ENCODE data around the gene BZW1. TPM values are rescaled to one million over a fixed set of nuclear protein-coding genes. Genes with fewer than 3 reads are reported as not detected.

Gene BZW1
- total and polyA plus RNA-seq, 4 donors: 63.0 to 189 (median 161) TPM

DNA sequence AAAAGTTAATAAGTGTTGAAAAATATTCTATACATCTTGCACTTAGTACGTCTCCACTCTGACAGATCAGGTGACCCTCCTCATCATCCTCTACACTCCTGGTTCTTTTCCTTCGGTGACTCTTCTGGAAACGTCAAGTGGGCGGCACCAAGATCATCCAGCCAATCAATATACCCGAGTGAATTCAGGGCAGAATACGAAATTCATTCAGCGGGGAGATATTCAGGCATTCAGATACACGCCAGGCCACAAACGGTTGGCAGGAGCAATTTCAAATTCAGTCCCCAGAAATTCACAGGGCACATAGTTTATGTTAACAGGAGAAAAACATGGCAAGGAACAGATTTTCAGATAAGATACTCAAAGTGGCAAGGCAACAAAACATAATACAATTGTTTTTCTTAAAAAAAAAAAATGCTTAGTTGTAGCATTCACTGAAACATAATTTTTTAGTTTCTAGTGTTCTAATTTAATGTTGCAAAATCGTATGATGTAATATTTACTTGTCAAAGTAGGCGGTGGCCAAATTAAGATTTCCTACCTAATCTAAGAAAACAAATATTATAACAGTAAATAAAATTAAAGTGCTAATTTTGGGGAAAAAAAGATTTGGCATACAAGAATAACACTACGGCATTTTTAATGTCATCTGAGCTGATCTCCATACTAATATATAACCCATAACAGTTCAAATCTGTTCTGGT lies 48.5 kb downstream of the BZW1 start:
- Histone ChIP-seq H3K9me3 (ENCODE audit: control insufficient read depth in 4 of 4, low read length in 3 of 4) (no peaks in the 10 kb centered on the region), H3K9ac (ENCODE audit: low read depth in 1 of 2, low read length in 2 of 2) (peak overlapping the region; percentile 47 to 99), H3K27ac (ENCODE audit: low read depth in 1 of 2, low read length in 2 of 2) (peak overlapping the region; percentile 45 to 65), H3K27me3 (ENCODE audit: control insufficient read depth in 4 of 4, insufficient read depth in 4 of 4, low read length in 3 of 4) (no peaks in the 10 kb centered on the region), H3K36me3 (ENCODE audit: control insufficient read depth in 4 of 4, insufficient read depth in 3 of 4, low read depth in 1 of 4, low read length in 3 of 4) (peaks cover 13 to 42% (median 34%) of the 10 kb centered on the region in 4 donors), H3K4me3 (ENCODE audit: low read depth in 1 of 3, low read length in 3 of 3) (peak overlapping the region in 1 of 3 donors; percentile 11), H3K4me1 (ENCODE audit: control insufficient read depth in 4 of 4, insufficient read depth in 4 of 4, low read length in 3 of 4) (peaks cover under 1 to 32% (median 27%) of the 10 kb centered on the region in 4 donors)
- TF ChIP-seq FOXA2 (IDR thresholded peaks at IDR 0.05) (no peak), HNF4A (conservative IDR thresholded peaks at IDR 0.05) (no peak), MAX (IDR thresholded peaks at IDR 0.05) (no peak), TAF1 (conservative IDR thresholded peaks at IDR 0.05) (peak; percentile 86), SP1 (IDR thresholded peaks at IDR 0.05) (peak; percentile 15)
- WGBS: 16% methylated on average over 12 of the region's 12 CpGs
- DNase-seq (ENCODE audit: low spot score): no peak

DNA sequence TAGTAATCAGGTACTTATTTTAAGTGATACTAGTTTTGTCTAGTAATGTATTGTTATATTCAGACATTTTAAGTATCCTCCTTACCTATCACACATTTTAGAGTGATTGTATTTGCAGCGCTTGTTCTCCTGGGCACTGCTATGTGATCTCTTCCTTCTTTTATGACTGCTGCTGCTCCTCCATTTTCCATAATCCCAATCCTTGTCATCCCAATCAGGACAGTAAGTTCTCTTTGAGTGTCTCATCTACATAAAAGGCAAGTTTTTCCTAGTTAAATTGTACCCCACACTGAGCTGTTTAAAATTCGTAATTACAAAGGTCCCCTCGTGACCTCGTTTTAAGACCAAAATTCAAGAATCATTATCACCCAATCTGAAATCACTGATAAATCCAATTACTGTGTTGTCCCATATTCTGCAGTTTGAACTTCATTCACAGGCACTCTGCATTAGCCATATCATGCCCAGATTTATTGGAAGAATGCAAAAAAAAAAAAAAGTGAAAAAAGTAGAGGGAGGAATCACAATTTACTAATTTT lies 50.0 kb downstream of the BZW1 start:
- Histone ChIP-seq H3K36me3 (ENCODE audit: control insufficient read depth in 4 of 4, insufficient read depth in 3 of 4, low read depth in 1 of 4, low read length in 3 of 4) (peaks cover 4 to 32% (median 25%) of the 10 kb centered on the region in 4 donors), H3K4me1 (ENCODE audit: control insufficient read depth in 4 of 4, insufficient read depth in 4 of 4, low read length in 3 of 4) (peaks cover 2 to 36% (median 28%) of the 10 kb centered on the region in 4 donors), H3K4me3 (ENCODE audit: low read depth in 1 of 3, low read length in 3 of 3) (peak overlapping the region; percentile 59 to 89 (median 71)), H3K9me3 (ENCODE audit: control insufficient read depth in 4 of 4, low read length in 3 of 4) (no peaks in the 10 kb centered on the region), H3K9ac (ENCODE audit: low read depth in 1 of 2, low read length in 2 of 2) (peak overlapping the region; percentile 47 to 99), H3K27me3 (ENCODE audit: control insufficient read depth in 4 of 4, insufficient read depth in 4 of 4, low read length in 3 of 4) (no peaks in the 10 kb centered on the region), H3K27ac (ENCODE audit: low read depth in 1 of 2, low read length in 2 of 2) (peak overlapping the region; percentile 45 to 100)
- DNase-seq (ENCODE audit: low spot score): no peak
- TF ChIP-seq, protein P1, sequence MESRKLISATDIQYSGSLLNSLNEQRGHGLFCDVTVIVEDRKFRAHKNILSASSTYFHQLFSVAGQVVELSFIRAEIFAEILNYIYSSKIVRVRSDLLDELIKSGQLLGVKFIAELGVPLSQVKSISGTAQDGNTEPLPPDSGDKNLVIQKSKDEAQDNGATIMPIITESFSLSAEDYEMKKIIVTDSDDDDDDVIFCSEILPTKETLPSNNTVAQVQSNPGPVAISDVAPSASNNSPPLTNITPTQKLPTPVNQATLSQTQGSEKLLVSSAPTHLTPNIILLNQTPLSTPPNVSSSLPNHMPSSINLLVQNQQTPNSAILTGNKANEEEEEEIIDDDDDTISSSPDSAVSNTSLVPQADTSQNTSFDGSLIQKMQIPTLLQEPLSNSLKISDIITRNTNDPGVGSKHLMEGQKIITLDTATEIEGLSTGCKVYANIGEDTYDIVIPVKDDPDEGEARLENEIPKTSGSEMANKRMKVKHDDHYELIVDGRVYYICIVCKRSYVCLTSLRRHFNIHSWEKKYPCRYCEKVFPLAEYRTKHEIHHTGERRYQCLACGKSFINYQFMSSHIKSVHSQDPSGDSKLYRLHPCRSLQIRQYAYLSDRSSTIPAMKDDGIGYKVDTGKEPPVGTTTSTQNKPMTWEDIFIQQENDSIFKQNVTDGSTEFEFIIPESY (IDR thresholded peaks at IDR 0.05): no peak
- no peak for TF ChIP-seq RXRA (IDR thresholded peaks at IDR 0.05)
- TF ChIP-seq YY1 (IDR thresholded peaks at IDR 0.05): peak; percentile 15
- TF ChIP-seq, protein P2, sequence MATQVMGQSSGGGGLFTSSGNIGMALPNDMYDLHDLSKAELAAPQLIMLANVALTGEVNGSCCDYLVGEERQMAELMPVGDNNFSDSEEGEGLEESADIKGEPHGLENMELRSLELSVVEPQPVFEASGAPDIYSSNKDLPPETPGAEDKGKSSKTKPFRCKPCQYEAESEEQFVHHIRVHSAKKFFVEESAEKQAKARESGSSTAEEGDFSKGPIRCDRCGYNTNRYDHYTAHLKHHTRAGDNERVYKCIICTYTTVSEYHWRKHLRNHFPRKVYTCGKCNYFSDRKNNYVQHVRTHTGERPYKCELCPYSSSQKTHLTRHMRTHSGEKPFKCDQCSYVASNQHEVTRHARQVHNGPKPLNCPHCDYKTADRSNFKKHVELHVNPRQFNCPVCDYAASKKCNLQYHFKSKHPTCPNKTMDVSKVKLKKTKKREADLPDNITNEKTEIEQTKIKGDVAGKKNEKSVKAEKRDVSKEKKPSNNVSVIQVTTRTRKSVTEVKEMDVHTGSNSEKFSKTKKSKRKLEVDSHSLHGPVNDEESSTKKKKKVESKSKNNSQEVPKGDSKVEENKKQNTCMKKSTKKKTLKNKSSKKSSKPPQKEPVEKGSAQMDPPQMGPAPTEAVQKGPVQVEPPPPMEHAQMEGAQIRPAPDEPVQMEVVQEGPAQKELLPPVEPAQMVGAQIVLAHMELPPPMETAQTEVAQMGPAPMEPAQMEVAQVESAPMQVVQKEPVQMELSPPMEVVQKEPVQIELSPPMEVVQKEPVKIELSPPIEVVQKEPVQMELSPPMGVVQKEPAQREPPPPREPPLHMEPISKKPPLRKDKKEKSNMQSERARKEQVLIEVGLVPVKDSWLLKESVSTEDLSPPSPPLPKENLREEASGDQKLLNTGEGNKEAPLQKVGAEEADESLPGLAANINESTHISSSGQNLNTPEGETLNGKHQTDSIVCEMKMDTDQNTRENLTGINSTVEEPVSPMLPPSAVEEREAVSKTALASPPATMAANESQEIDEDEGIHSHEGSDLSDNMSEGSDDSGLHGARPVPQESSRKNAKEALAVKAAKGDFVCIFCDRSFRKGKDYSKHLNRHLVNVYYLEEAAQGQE (IDR thresholded peaks at IDR 0.05): no peak
- no peak for TF ChIP-seq MAX (IDR thresholded peaks at IDR 0.05)
- no peak for TF ChIP-seq HNF4G (IDR thresholded peaks at IDR 0.05)
- no peak for TF ChIP-seq FOXA2 (IDR thresholded peaks at IDR 0.05)
- TF ChIP-seq RAD21 (IDR thresholded peaks at IDR 0.05): no peak
- no peak for TF ChIP-seq SP1 (IDR thresholded peaks at IDR 0.05)
- WGBS: 6% methylated on average over 4 of the region's 4 CpGs

All from liver (tissue), 9 donors.